Retinal pigment epithelial cell (primary cell): ENCODE measurements around the gene CNTNAP2.

Source experiments
- DNase-seq: peaks from one replicate; pipeline ENCODE4 v3.0.0-alpha.2; 2010; ENCODE audit warnings: low read depth
- H3K4me3 ChIP-seq: 2 replicates; pipeline ENCODE4 v1.5.1; 2011; ENCODE audit warnings: mild to moderate bottlenecking, low read length, control low read depth, moderate library complexity
- CTCF ChIP-seq: conservative IDR thresholded peaks from 2 replicates; pipeline ENCODE4 v1.5.1; 2011; ENCODE audit warnings: low read depth, low read length, control low read depth, inconsistent platforms

Gene CNTNAP2

GRCh38 chr7:146876411-146876810 lies 759.8 kb downstream of the CNTNAP2 start:
- TF ChIP-seq CTCF: no peak
- DNase-seq: no peak
- H3K4me3 ChIP-seq: no peak overlapping the region

GRCh38 chr7:146878901-146879300 lies 762.3 kb downstream of the CNTNAP2 start:
- no peak for TF ChIP-seq CTCF
- no peak for DNase-seq
- no peak overlapping the region for H3K4me3 ChIP-seq

- DNase-seq: no peak
- no peak overlapping the region for H3K4me3 ChIP-seq
- no peak for TF ChIP-seq CTCF
Observed at GRCh38 chr7:146885231-146885630, 768.6 kb downstream of the CNTNAP2 start.

- DNase-seq: no peak
- H3K4me3 ChIP-seq: no peak overlapping the region
- no peak for TF ChIP-seq CTCF
Observed at GRCh38 chr7:146889806-146890555, 773.4 kb downstream of the CNTNAP2 start.

GRCh38 chr7:146892151-146892550 lies 775.5 kb downstream of the CNTNAP2 start:
- H3K4me3 ChIP-seq: no peak overlapping the region
- DNase-seq: peak; percentile 68
- TF ChIP-seq CTCF: no peak

GRCh38 chr7:146894927-146895326 lies 778.3 kb downstream of the CNTNAP2 start:
- no peak overlapping the region for H3K4me3 ChIP-seq
- no peak for DNase-seq
- TF ChIP-seq CTCF: no peak

- no peak for DNase-seq
- no peak for TF ChIP-seq CTCF
- no peak overlapping the region for H3K4me3 ChIP-seq
Observed at GRCh38 chr7:146902266-146902665, 785.7 kb downstream of the CNTNAP2 start.
